ENCODE measurements around the gene ITGA5. TPM values are rescaled to one million over a fixed set of nuclear protein-coding genes. Genes with fewer than 3 reads are reported as not detected.

The ITGA5 gene
- total RNA-seq, 1 donor: 239 TPM

DNA sequence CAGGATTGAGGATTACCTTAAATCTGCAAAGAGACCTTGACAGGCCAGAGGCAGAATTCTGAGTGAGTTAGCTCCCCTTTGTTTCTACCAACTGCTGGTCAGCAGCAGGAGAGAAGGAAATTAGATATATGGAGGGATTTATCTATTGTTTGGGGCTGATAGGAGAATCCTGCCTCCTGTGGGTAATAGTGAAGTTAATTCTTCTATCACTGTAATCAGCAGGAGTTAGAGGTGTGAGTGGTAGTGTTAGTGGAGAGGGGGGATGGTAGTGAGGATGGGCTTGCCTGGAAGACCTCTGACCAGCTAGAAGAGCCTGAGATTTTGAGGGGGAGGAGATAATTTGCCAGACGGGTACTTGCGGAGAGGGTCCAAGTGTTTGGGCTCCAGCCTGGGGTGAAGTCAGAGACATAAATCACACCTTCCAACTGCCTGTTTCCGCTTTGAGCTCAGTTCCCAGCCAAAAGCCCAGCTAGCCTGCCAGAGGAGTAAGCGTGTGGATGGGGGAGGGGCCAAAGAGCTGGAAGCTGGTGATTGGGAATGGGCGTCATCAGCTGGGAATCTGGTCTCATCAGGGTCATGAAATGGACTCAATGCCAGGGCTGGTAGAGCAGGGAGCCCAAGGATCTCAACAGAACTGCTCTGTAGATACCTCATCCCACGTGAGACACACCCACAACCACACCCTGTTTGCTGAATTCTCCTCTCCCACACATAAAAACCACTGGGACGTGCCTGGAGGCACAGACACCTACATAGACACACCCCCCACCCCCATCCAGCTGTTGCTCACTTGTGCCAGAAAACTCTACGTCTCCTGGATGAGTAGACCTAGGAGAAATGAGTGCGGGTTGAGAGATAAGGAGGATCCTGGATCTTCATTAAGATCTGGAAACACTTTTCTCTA lies 13.1 kb upstream of the ITGA5 start:
- H3K4me3 ChIP-seq (ENCODE audit: low read depth, low read length): no peak overlapping the region
- TF ChIP-seq, protein P1, sequence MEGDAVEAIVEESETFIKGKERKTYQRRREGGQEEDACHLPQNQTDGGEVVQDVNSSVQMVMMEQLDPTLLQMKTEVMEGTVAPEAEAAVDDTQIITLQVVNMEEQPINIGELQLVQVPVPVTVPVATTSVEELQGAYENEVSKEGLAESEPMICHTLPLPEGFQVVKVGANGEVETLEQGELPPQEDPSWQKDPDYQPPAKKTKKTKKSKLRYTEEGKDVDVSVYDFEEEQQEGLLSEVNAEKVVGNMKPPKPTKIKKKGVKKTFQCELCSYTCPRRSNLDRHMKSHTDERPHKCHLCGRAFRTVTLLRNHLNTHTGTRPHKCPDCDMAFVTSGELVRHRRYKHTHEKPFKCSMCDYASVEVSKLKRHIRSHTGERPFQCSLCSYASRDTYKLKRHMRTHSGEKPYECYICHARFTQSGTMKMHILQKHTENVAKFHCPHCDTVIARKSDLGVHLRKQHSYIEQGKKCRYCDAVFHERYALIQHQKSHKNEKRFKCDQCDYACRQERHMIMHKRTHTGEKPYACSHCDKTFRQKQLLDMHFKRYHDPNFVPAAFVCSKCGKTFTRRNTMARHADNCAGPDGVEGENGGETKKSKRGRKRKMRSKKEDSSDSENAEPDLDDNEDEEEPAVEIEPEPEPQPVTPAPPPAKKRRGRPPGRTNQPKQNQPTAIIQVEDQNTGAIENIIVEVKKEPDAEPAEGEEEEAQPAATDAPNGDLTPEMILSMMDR (IDR thresholded peaks at IDR 0.05; ENCODE audit: insufficient read depth, low read length): peak; percentile 12

GRCh38 chr12:54430471-54431069 lies 11.5 kb upstream of the ITGA5 start:
- H3K4me3 ChIP-seq (ENCODE audit: low read depth, low read length): no peak overlapping the region
- TF ChIP-seq, protein P1 (IDR thresholded peaks at IDR 0.05; ENCODE audit: insufficient read depth, low read length): no peak
- DNase-seq (ENCODE audit: low read depth): no peak

More for the DNA sequence above, 13.1 kb upstream of the ITGA5 start:
- DNase-seq (ENCODE audit: low read depth): peak; percentile 92

GRCh38 chr12:54429014-54429471 lies 10.0 kb upstream of the ITGA5 start:
- no peak overlapping the region for H3K4me3 ChIP-seq (ENCODE audit: low read depth, low read length)
- no peak for DNase-seq (ENCODE audit: low read depth)
- TF ChIP-seq, protein P1 (IDR thresholded peaks at IDR 0.05; ENCODE audit: insufficient read depth, low read length): no peak

DNA sequence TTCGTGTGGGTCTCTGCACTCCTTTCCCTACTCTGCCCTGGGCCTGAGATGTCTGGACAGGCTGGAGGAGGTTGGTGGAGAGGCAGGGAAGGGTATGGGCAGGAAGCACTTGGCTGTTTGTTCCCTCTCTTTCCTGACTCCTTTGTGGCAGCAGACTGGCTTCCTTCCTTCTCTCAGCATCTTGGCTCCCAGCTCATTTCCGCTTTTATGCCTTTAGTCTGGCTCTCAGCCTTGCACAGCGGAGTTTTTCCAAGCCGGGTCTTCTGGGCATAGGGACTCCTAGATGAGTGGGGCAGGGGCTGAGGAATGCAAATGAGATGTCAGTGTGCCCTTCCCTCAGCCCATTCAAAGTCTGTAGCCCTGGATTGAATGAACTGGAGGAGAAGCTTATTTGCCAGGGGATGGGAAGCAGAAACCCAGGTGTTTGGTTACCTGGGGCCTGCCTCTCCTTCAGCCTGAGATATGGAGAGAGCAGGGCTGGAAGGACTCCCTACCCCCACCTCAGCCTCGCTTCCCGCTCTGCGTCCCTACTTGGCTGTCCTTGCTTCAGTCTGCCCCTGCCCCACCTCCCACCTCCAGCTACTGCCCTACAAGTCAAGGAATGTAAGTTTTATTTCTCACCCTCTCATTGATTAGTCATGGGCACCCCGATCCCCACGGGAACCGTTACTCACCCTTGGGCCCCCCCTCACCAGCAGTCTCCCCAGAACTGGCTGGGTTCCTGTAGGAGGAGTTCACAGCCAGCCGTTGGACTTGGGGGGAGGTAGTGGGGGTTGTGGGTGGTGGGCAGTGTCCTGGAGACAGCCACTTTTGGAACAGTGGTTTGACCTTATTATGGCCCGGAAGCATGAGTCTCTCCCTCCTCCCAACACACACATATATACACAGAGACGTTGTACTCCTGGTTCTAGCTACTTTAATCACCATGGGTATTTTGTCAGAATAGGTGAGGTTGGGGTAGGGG lies 9.3 kb upstream of the ITGA5 start:
- TF ChIP-seq, protein P1 (IDR thresholded peaks at IDR 0.05; ENCODE audit: insufficient read depth, low read length): no peak
- DNase-seq (ENCODE audit: low read depth): peak; percentile 70
- H3K4me3 ChIP-seq (ENCODE audit: low read depth, low read length): no peak overlapping the region

DNA sequence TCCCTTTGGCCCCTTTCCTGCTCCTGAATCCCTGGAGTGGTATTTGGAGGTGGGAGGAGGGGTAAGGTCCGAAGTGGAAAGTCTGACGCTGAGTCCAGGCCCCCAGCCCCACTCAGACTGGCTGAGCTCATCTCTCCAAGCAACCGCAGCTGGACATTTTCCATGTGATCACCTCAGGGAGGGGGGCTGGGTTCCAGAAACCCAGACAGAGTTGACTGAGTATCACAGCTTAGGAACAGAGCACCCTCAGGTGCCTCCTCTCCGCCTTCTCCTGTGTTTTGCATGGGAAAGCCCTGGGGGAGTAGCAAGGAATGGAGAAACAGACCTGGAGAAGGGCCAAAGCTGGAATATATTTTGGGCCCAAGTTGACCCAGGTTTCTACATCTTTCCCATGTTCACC lies 8.0 kb upstream of the ITGA5 start:
- TF ChIP-seq, protein P1 (IDR thresholded peaks at IDR 0.05; ENCODE audit: insufficient read depth, low read length): no peak
- no peak overlapping the region for H3K4me3 ChIP-seq (ENCODE audit: low read depth, low read length)

DNA sequence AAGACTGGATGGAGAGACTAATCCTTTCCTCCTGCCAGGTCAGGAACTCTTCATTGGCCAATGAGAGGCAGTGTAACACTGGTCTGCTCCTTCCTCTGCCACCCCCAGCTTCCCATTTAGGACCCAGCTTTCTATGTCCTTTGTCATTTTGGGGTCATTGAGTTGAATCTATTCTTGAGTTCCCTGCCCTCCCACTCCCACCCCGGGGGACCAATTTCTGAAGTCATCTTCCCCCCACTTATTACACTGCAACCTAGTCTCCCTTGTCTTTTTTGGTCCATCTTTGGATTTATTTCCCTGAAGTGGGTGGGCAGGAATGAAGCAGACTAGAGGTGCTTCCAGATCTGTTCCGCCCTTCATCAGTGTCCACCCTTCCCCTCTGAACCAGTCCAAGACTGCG lies 7.6 kb upstream of the ITGA5 start:
- TF ChIP-seq, protein P1 (IDR thresholded peaks at IDR 0.05; ENCODE audit: insufficient read depth, low read length): no peak
- DNase-seq (ENCODE audit: low read depth): no peak
- no peak overlapping the region for H3K4me3 ChIP-seq (ENCODE audit: low read depth, low read length)

More for the DNA sequence above, 8.0 kb upstream of the ITGA5 start:
- no peak for DNase-seq (ENCODE audit: low read depth)
